SK-N-SH (cell line): Measurements from ENCODE around the gene COL4A2.

Source experiments
- CTCF ChIP-seq: fragments of 200-600 bp; sonication (generic); IDR thresholded peaks from 2 replicates; pipeline ENCODE4 v1.6.1; 2017; ENCODE audit warnings: antibody characterized with exemption, mild to moderate bottlenecking, moderate library complexity
- JUND ChIP-seq: IDR thresholded peaks from 2 replicates; pipeline ENCODE4 v1.4.0; 2012
- PBX3 ChIP-seq: IDR thresholded peaks from 2 replicates; pipeline ENCODE4; 2012
- RXRA ChIP-seq: IDR thresholded peaks from 2 replicates; pipeline ENCODE4 v1.4.0; 2012; ENCODE audit warnings: low read depth, mild to moderate bottlenecking, borderline replicate concordance
- USF2 ChIP-seq: fragments of 150-350 bp; IDR thresholded peaks from 2 replicates; pipeline ENCODE4 v1.6.1; 2017; ENCODE audit warnings: antibody characterized with exemption, low read length, low read depth, borderline replicate concordance

- no peak for TF ChIP-seq CTCF
- TF ChIP-seq PBX3: no peak
- no peak for TF ChIP-seq USF2
- TF ChIP-seq RXRA: no peak
- TF ChIP-seq JUND: no peak
Measured at GRCh38 chr13:110399801-110400200, 92.7 kb downstream of the COL4A2 start.
